Measurements from ENCODE around the gene ELMOD1. TPM values are rescaled to one million over a fixed set of nuclear protein-coding genes. Genes with fewer than 3 reads are reported as not detected.

The ELMOD1 gene
- total RNA-seq: 0.33 and 0.38 TPM in 2 replicates

GRCh38 chr11:107590460-107591377 is at the start of gene ELMOD1:
Gene ELMOD1 (plus strand): TSS chr11:107591147. CDS start chr11:107618190, 27,043 bp downstream.

GRCh38 chr11:107565219-107565937 is 25.6 kb upstream of the ELMOD1 start, which contains the start of gene ALKBH8:
Gene ALKBH8 (minus strand): TSS chr11:107565735. CDS start chr11:107560893, 4,842 bp downstream.

GRCh38 chr11:107711861-107712755 is 121.2 kb downstream of the ELMOD1 start, which contains the start of gene SLN:
Gene SLN (minus strand): TSS chr11:107712056.

Other genes starting within 250 kb of the ELMOD1 start
- 10.1 and 10.4 TPM in 2 replicates for gene CWF19L2, start 133.3 kb upstream of the ELMOD1 start, total RNA-seq
- gene ALKBH8, start 25.4 kb upstream of the ELMOD1 start, total RNA-seq: 6.5 and 8.6 TPM in 2 replicates
- gene SLN, start 120.9 kb downstream of the ELMOD1 start, total RNA-seq: not detected in 2 replicates

All from vein endothelial cell (primary cell).